Trophoblast cell (in vitro differentiated cells and primary cell): ENCODE results near the gene INTS1.

ENCODE experiments used
- DNase-seq, 2 donors: peaks; one replicate each; pipeline ENCODE4 v3.0.0-alpha.2; 2016
- H2AFZ ChIP-seq: 2 replicates; pipeline ENCODE4 v1.6.1; 2013; ENCODE audit warnings: low read length, moderate library complexity, mild to moderate bottlenecking; ENCODE audit not compliant: insufficient read depth, poor library complexity
- H2AK5ac ChIP-seq: 2 replicates; pipeline ENCODE4 v1.6.1; 2013; ENCODE audit warnings: mild to moderate bottlenecking, low read length
- H2BK120ac ChIP-seq: 2 replicates; pipeline ENCODE4 v1.6.1; 2013; ENCODE audit warnings: low read length, mild to moderate bottlenecking, moderate library complexity; ENCODE audit not compliant: insufficient read depth, poor library complexity
- H2BK12ac ChIP-seq: 2 replicates; pipeline ENCODE4 v1.6.1; 2013; ENCODE audit warnings: mild to moderate bottlenecking, low read length, moderate library complexity
- H2BK5ac ChIP-seq: 2 replicates; pipeline ENCODE4 v1.6.1; 2013; ENCODE audit warnings: low read length, low read depth, moderate library complexity, mild to moderate bottlenecking; ENCODE audit not compliant: poor library complexity
- H3K14ac ChIP-seq: 2 replicates; pipeline ENCODE4 v1.6.1; 2013; ENCODE audit warnings: mild to moderate bottlenecking, low read length
- H3K18ac ChIP-seq: 2 replicates; pipeline ENCODE4 v1.6.1; 2013; ENCODE audit warnings: mild to moderate bottlenecking, low read length
- H3K23ac ChIP-seq: 2 replicates; pipeline ENCODE4 v1.6.1; 2013; ENCODE audit warnings: low read length
- H3K27ac ChIP-seq: 2 replicates; pipeline ENCODE4 v1.5.1; 2013; ENCODE audit warnings: low read depth, mild to moderate bottlenecking, inconsistent platforms, low read length, moderate library complexity
- H3K27me3 ChIP-seq: 2 replicates; pipeline ENCODE4 v1.6.1; 2013; ENCODE audit warnings: inconsistent platforms, mild to moderate bottlenecking, low read length, moderate library complexity; ENCODE audit not compliant: insufficient read depth
- H3K36me3 ChIP-seq, 2 experiments: 1 replicate in 1 of 2; 2 replicates in 1 of 2; pipeline ENCODE4 v1.6.1; 2013; ENCODE audit warnings: low read length in 2 of 2, mild to moderate bottlenecking in 2 of 2, moderate library complexity in 1 of 2; ENCODE audit not compliant: insufficient read depth in 2 of 2, control insufficient read depth in 1 of 2
- H3K4ac ChIP-seq: 2 replicates; pipeline ENCODE4 v1.6.1; 2013; ENCODE audit warnings: low read depth, mild to moderate bottlenecking, low read length, moderate library complexity
- H3K4me1 ChIP-seq, 2 experiments: 1 replicate in 1 of 2; 2 replicates in 1 of 2; pipeline ENCODE4 v1.6.1; 2013; ENCODE audit warnings: low read length in 2 of 2, mild to moderate bottlenecking in 2 of 2, moderate library complexity in 1 of 2; ENCODE audit not compliant: insufficient read depth in 2 of 2, control insufficient read depth in 1 of 2
- H3K4me2 ChIP-seq: 2 replicates; pipeline ENCODE4 v1.6.1; 2013; ENCODE audit warnings: inconsistent platforms, mild to moderate bottlenecking, low read length, moderate library complexity
- H3K4me3 ChIP-seq: 2 replicates; pipeline ENCODE4 v1.5.1; 2013; ENCODE audit warnings: mild to moderate bottlenecking, low read depth, low read length, inconsistent platforms
- H3K79me1 ChIP-seq: one replicate; pipeline ENCODE4 v1.6.1; 2013; ENCODE audit warnings: low read length
- H3K79me2 ChIP-seq: 2 replicates; pipeline ENCODE4 v1.6.1; 2013; ENCODE audit warnings: low read length, mild to moderate bottlenecking; ENCODE audit not compliant: control insufficient read depth, insufficient read depth, poor library complexity
- H3K9ac ChIP-seq: 2 replicates; pipeline ENCODE4 v1.6.1; 2013; ENCODE audit warnings: mild to moderate bottlenecking, low read length
- H3K9me3 ChIP-seq: 2 replicates; pipeline ENCODE4 v1.6.1; 2013; ENCODE audit warnings: low read depth, mild to moderate bottlenecking, control low read depth, inconsistent platforms, low read length; ENCODE audit not compliant: insufficient read depth
- H4K12ac ChIP-seq: 2 replicates; pipeline ENCODE4 v1.6.1; 2013; ENCODE audit warnings: low read depth, mild to moderate bottlenecking, low read length, moderate library complexity
- H4K8ac ChIP-seq: 2 replicates; pipeline ENCODE4 v1.6.1; 2013; ENCODE audit warnings: low read depth, mild to moderate bottlenecking, low read length, moderate library complexity
- H4K91ac ChIP-seq: one replicate; pipeline ENCODE4 v1.6.1; 2013; ENCODE audit warnings: low read depth, mild to moderate bottlenecking, low read length, moderate library complexity
- WGBS: extraction: QIAGEN DNeasy Blood & Tissue Kit; methylation state at CpG from one replicate; pipeline ENCODE4 v1.1.7; 2013; ENCODE audit warnings: missing lambda C conversion rate; ENCODE audit not compliant: insufficient read length, insufficient coverage; ENCODE audit errors: extremely low coverage; 5-methylcytosine and 5-hydroxymethylcytosine counted together

Gene INTS1

GRCh38 chr7:1536743-1537534 lies 32.8 kb upstream of the INTS1 start:
- no CpG with 5 or more reads among the region's 52 CpGs for WGBS
- H3K27me3 ChIP-seq, result no peaks in the 10 kb centered on the region
- DNase-seq, result peak; percentile 99

GRCh38 chr7:1536455-1536742 lies 32.2 kb upstream of the INTS1 start:
- Histone ChIP-seq H4K8ac (peak overlapping the region; percentile 58), H2AFZ (no peak overlapping the region), H3K9me3 (no peaks in the 10 kb centered on the region), H3K4me1 (peaks cover 57 to 58% of the 10 kb centered on the region in 2 experiments), H2BK12ac (peak overlapping the region; percentile 61), H3K27ac (peak overlapping the region; percentile 88), H3K27me3 (no peaks in the 10 kb centered on the region), H3K79me1 (peaks cover 39% of the 10 kb centered on the region), H4K91ac (peak overlapping the region; percentile 73), H3K36me3 (peaks cover 26 to 28% of the 10 kb centered on the region in 2 experiments), H2BK5ac (peak overlapping the region; percentile 53), H3K14ac (peak overlapping the region; percentile 51), H2BK120ac (peak overlapping the region; percentile 73), H3K79me2 (peaks cover 26% of the 10 kb centered on the region), H3K18ac (peak overlapping the region; percentile 48), H3K4ac (peak overlapping the region; percentile 35), H3K4me3 (no peak overlapping the region), H4K12ac (no peak overlapping the region), H2AK5ac (peak overlapping the region; percentile 28), H3K9ac (no peak overlapping the region), H3K23ac (no peak overlapping the region), H3K4me2 (peak overlapping the region; percentile 53)
- no CpG with 5 or more reads among the region's 7 CpGs for WGBS
- no peak for DNase-seq

More at GRCh38 chr7:1536743-1537534, 32.8 kb upstream of the INTS1 start:
- Histone ChIP-seq H3K18ac (peak overlapping the region; percentile 87), H2BK12ac (peak overlapping the region; percentile 61), H3K4me2 (peak overlapping the region; percentile 53), H2BK5ac (peak overlapping the region; percentile 74), H3K4me3 (no peak overlapping the region), H3K27ac (peak overlapping the region; percentile 88), H2AFZ (peak overlapping the region; percentile 35), H3K36me3 (peaks cover 32 to 33% of the 10 kb centered on the region in 2 experiments), H4K8ac (peak overlapping the region; percentile 77), H3K14ac (peak overlapping the region; percentile 86), H2AK5ac (peak overlapping the region; percentile 96), H3K4ac (peak overlapping the region; percentile 83), H4K91ac (peak overlapping the region; percentile 88), H3K23ac (no peak overlapping the region), H3K79me1 (peaks cover 37% of the 10 kb centered on the region), H3K79me2 (peaks cover 23% of the 10 kb centered on the region), H2BK120ac (peak overlapping the region; percentile 73), H3K9ac (no peak overlapping the region), H3K4me1 (peaks cover 52 to 54% of the 10 kb centered on the region in 2 experiments), H4K12ac (peak overlapping the region; percentile 23), H3K9me3 (no peaks in the 10 kb centered on the region)

GRCh38 chr7:1535701-1536454 lies 31.7 kb upstream of the INTS1 start:
- no peak overlapping the region for H3K4me3 ChIP-seq
- no peak overlapping the region for H3K23ac ChIP-seq
- DNase-seq, result peak in 1 of 2 donors; percentile 44
- no peak overlapping the region for H4K8ac ChIP-seq
- H3K14ac ChIP-seq, result peak overlapping the region; percentile 25
- H3K4me2 ChIP-seq, result no peak overlapping the region
- H3K4ac ChIP-seq, result peak overlapping the region; percentile 37
- no peaks in the 10 kb centered on the region for H3K9me3 ChIP-seq
- H3K79me2 ChIP-seq, result peaks cover 30% of the 10 kb centered on the region
- peaks cover 21 to 23% of the 10 kb centered on the region in 2 experiments for H3K36me3 ChIP-seq
- no CpG with 5 or more reads among the region's 42 CpGs for WGBS
- peak overlapping the region; percentile 69 for H4K91ac ChIP-seq
- H2BK12ac ChIP-seq, result peak overlapping the region; percentile 48
- no peak overlapping the region for H4K12ac ChIP-seq
- H2BK120ac ChIP-seq, result peak overlapping the region; percentile 73
- H3K4me1 ChIP-seq, result peaks cover 60% of the 10 kb centered on the region in 2 experiments
- H3K9ac ChIP-seq, result no peak overlapping the region
- no peak overlapping the region for H2AFZ ChIP-seq
- peak overlapping the region; percentile 28 for H2AK5ac ChIP-seq
- H2BK5ac ChIP-seq, result no peak overlapping the region
- H3K27me3 ChIP-seq, result no peaks in the 10 kb centered on the region
- H3K79me1 ChIP-seq, result peaks cover 44% of the 10 kb centered on the region
- H3K18ac ChIP-seq, result peak overlapping the region; percentile 48
- H3K27ac ChIP-seq, result peak overlapping the region; percentile 88

- Histone ChIP-seq H3K4ac (peak overlapping the region; percentile 78), H3K79me1 (peaks cover 44% of the 10 kb centered on the region), H3K27me3 (no peaks in the 10 kb centered on the region), H3K4me1 (peaks cover 60% of the 10 kb centered on the region in 2 experiments), H2BK120ac (peak overlapping the region; percentile 44), H2BK12ac (peak overlapping the region; percentile 48), H4K12ac (no peak overlapping the region), H3K23ac (no peak overlapping the region), H2AFZ (no peak overlapping the region), H3K36me3 (peaks cover 14 to 16% of the 10 kb centered on the region in 2 experiments), H2BK5ac (no peak overlapping the region), H4K91ac (peak overlapping the region; percentile 31), H3K4me3 (no peak overlapping the region), H4K8ac (no peak overlapping the region), H3K14ac (no peak overlapping the region), H3K79me2 (peaks cover 30% of the 10 kb centered on the region), H3K9ac (no peak overlapping the region), H3K27ac (no peak overlapping the region), H3K18ac (no peak overlapping the region), H3K9me3 (no peaks in the 10 kb centered on the region), H3K4me2 (no peak overlapping the region), H2AK5ac (peak overlapping the region; percentile 56)
- DNase-seq, result no peak
- WGBS, result no CpG with 5 or more reads among the region's 6 CpGs
These were observed 30.9 kb upstream of the INTS1 start for GRCh38 chr7:1535100-1535458.
